H1 (cell line): Measurements from ENCODE around the gene HMCN2. TPM values are rescaled to one million over a fixed set of nuclear protein-coding genes. Genes with fewer than 3 reads are reported as not detected.

Experiments used
- CTCF ChIA-PET: fragments of 300-600 bp; sonication (Branson Sonifier 250); formaldehyde crosslinking; loops from one replicate; lab custom pipeline; 2021; ENCODE audit not compliant: partially characterized antibody; lab: Charles Lee
- POLR2A ChIA-PET: fragments of 300-600 bp; sonication (Branson Sonifier 250); formaldehyde crosslinking; loops from one replicate; lab custom pipeline; 2021; ENCODE audit warnings: inconsistent platforms; ENCODE audit not compliant: partially characterized antibody; lab: Charles Lee
- DNase-seq, 2 experiments: peaks; one replicate each; pipeline versions ENCODE4 v3.0.0 to v3.0.0-alpha.2; 2010 to 2022; ENCODE audit warnings: low spot score in 2 of 2, low read depth in 1 of 2, mixed read lengths in 1 of 2
- FAIRE-seq: peaks from 2 replicates; lab custom pipeline; 2011; peaks lifted over from hg19 to GRCh38; lab: Jason Lieb, UNC
- H2AFZ ChIP-seq: 2 replicates; pipeline ENCODE4 v1.8.1; 2012; ENCODE audit warnings: low read length, inconsistent platforms
- H2AK5ac ChIP-seq: 2 replicates; pipeline ENCODE4 v1.6.1; 2013; ENCODE audit warnings: low read depth, low read length
- H2BK120ac ChIP-seq: replicated peaks from 2 replicates; pipeline ENCODE3; 2013; ENCODE audit warnings: low read depth, low read length, inconsistent platforms
- H2BK12ac ChIP-seq: 2 replicates; pipeline ENCODE4 v1.6.1; 2013; ENCODE audit warnings: low read depth, low read length
- H2BK15ac ChIP-seq: 2 replicates; pipeline ENCODE4 v1.6.1; 2013; ENCODE audit warnings: low read length
- H2BK20ac ChIP-seq: 2 replicates; pipeline ENCODE4 v1.6.1; 2013; ENCODE audit warnings: low read length
- H2BK5ac ChIP-seq: 2 replicates; pipeline ENCODE4 v1.6.1; 2013; ENCODE audit warnings: low read depth, low read length
- H3K14ac ChIP-seq: 2 replicates; pipeline ENCODE4 v1.6.1; 2013; ENCODE audit warnings: inconsistent platforms; ENCODE audit not compliant: insufficient read length
- H3K18ac ChIP-seq: 2 replicates; pipeline ENCODE4 v1.6.1; 2013; ENCODE audit warnings: low read length; ENCODE audit errors: extremely low read depth
- H3K23ac ChIP-seq: 2 replicates; pipeline ENCODE4 v1.6.1; 2013; ENCODE audit warnings: inconsistent platforms; ENCODE audit not compliant: insufficient read length
- H3K23me2 ChIP-seq: 2 replicates; pipeline ENCODE4 v1.6.1; 2013; ENCODE audit warnings: low read depth, low read length
- H3K27ac ChIP-seq: 2 replicates; pipeline ENCODE4 v1.6.1; 2011; ENCODE audit warnings: low read depth, low read length, inconsistent platforms
- H3K27me3 ChIP-seq, 4 experiments: replicated peaks in 1 of 4; 1 replicate in 1 of 4; 2 replicates in 3 of 4; pipeline versions ENCODE4 v1.6.1 to v1.8.1; 2011 to 2013; ENCODE audit warnings: low read length in 3 of 4, mild to moderate bottlenecking in 3 of 4, inconsistent platforms in 2 of 4, mixed read lengths in 2 of 4, moderate library complexity in 1 of 4; ENCODE audit not compliant: control insufficient read depth in 3 of 4, insufficient read depth in 3 of 4; ENCODE audit errors: extremely low read depth in 1 of 4
- H3K36me3 ChIP-seq, 4 experiments: 2 replicates each; pipeline versions ENCODE4 v1.6.1 to v1.8.1; 2011 to 2013; ENCODE audit warnings: mild to moderate bottlenecking in 4 of 4, low read length in 3 of 4, moderate library complexity in 2 of 4, control low read depth in 1 of 4, inconsistent platforms in 1 of 4; ENCODE audit not compliant: insufficient read depth in 4 of 4, control insufficient read depth in 2 of 4
- H3K4ac ChIP-seq: replicated peaks from 2 replicates; pipeline ENCODE3; 2013; ENCODE audit warnings: low read length, low read depth, mixed read lengths, inconsistent platforms; ENCODE audit not compliant: insufficient read length
- H3K4me1 ChIP-seq, 4 experiments: replicated peaks in 1 of 4; 1 replicate in 1 of 4; 2 replicates in 3 of 4; pipeline versions ENCODE4 v1.6.1 to v1.8.1; 2011 to 2013; ENCODE audit warnings: low read length in 3 of 4, inconsistent platforms in 2 of 4, mixed read lengths in 1 of 4; ENCODE audit not compliant: insufficient read depth in 4 of 4, control insufficient read depth in 3 of 4
- H3K4me2 ChIP-seq, 2 experiments: 2 replicates each; pipeline versions ENCODE4 v1.6.1 to v1.8.1; 2011 to 2013; ENCODE audit warnings: low read depth in 2 of 2, low read length in 2 of 2, control low read depth in 1 of 2, inconsistent platforms in 1 of 2, mild to moderate bottlenecking in 1 of 2; ENCODE audit not compliant: insufficient read depth in 1 of 2
- H3K4me3 ChIP-seq, 4 experiments: fragments of 200-600, 300-600 bp in 1 of 4; sonication (generic), shearing (Covaris generic), sonication (Bioruptor Twin) in 1 of 4; 2 replicates each; pipeline versions ENCODE4 v1.5.1 to v1.8.1; 2011 to 2016; ENCODE audit warnings: low read length in 4 of 4, low read depth in 3 of 4, control low read depth in 2 of 4, inconsistent platforms in 2 of 4, mild to moderate bottlenecking in 2 of 4, mixed read lengths in 1 of 4, moderate library complexity in 1 of 4; ENCODE audit not compliant: insufficient read depth in 2 of 4; ENCODE audit errors: extremely low read depth in 1 of 4
- H3K56ac ChIP-seq: replicated peaks from 2 replicates; pipeline ENCODE3; 2013; ENCODE audit warnings: low read depth, mild to moderate bottlenecking, mixed read lengths, low read length, inconsistent platforms; ENCODE audit not compliant: insufficient read length
- H3K79me1 ChIP-seq: 2 replicates; pipeline ENCODE4 v1.6.1; 2013; ENCODE audit warnings: low read depth, low read length, control low read depth
- H3K79me2 ChIP-seq, 2 experiments: 2 replicates each; pipeline versions ENCODE4 v1.6.1 to v1.8.1; 2012 to 2013; ENCODE audit warnings: low read length in 2 of 2, mild to moderate bottlenecking in 2 of 2, inconsistent platforms in 1 of 2; ENCODE audit not compliant: insufficient read depth in 2 of 2, control insufficient read depth in 1 of 2
- H3K9ac ChIP-seq, 4 experiments: replicated peaks in 1 of 4; 1 replicate in 1 of 4; 2 replicates in 3 of 4; pipeline versions ENCODE4 v1.6.1 to v1.8.1; 2011 to 2013; ENCODE audit warnings: low read depth in 3 of 4, low read length in 3 of 4, control low read depth in 2 of 4, mild to moderate bottlenecking in 2 of 4, moderate library complexity in 2 of 4, inconsistent platforms in 1 of 4; ENCODE audit errors: extremely low read depth in 1 of 4
- H3K9me3 ChIP-seq, 2 experiments: 2 replicates each; pipeline versions ENCODE4 v1.6.1 to v1.8.1; 2012 to 2013; ENCODE audit warnings: mild to moderate bottlenecking in 2 of 2, moderate library complexity in 2 of 2, control low read depth in 1 of 2, inconsistent platforms in 1 of 2, low read depth in 1 of 2, low read length in 1 of 2, mixed read lengths in 1 of 2; ENCODE audit not compliant: insufficient read depth in 2 of 2
- H4K20me1 ChIP-seq, 2 experiments: replicated peaks in 1 of 2; 2 replicates each; pipeline versions ENCODE3 to v1.8.1; 2011 to 2013; ENCODE audit warnings: inconsistent platforms in 2 of 2, low read length in 2 of 2, mild to moderate bottlenecking in 1 of 2; ENCODE audit not compliant: insufficient read depth in 2 of 2, control insufficient read depth in 1 of 2
- H4K5ac ChIP-seq: 2 replicates; pipeline ENCODE4 v1.6.1; 2013; ENCODE audit warnings: low read length, low read depth, mixed read lengths, inconsistent platforms; ENCODE audit not compliant: insufficient read length
- H4K8ac ChIP-seq: 2 replicates; pipeline ENCODE4 v1.8.0; 2013; ENCODE audit warnings: mild to moderate bottlenecking, moderate library complexity, low read length, inconsistent platforms; ENCODE audit not compliant: insufficient read depth; ENCODE audit errors: extremely low read depth
- H4K91ac ChIP-seq: replicated peaks from 2 replicates; pipeline ENCODE3; 2013; ENCODE audit warnings: low read length, mixed read lengths, inconsistent platforms; ENCODE audit not compliant: insufficient read length
- KDM4A ChIP-seq: IDR thresholded peaks from one replicate; pipeline ENCODE4 v1.7.1; 2012; ENCODE audit warnings: low read depth, mild to moderate bottlenecking, moderate library complexity, low read length, inconsistent platforms; ENCODE audit not compliant: severe bottlenecking
- NANOG ChIP-seq: IDR thresholded peaks from 2 replicates; pipeline ENCODE4 v1.6.1; 2011; ENCODE audit warnings: low read length, low read depth, mild to moderate bottlenecking, inconsistent platforms; ENCODE audit not compliant: insufficient read depth, poor library complexity, severe bottlenecking
- RFX5 ChIP-seq: IDR thresholded peaks from 2 replicates; pipeline ENCODE4 v1.6.1; 2011; ENCODE audit warnings: low read depth, low read length, improper control_type of control experiment, borderline replicate concordance
- WGBS, 2 experiments: shearing (Covaris generic) in 1 of 2; methylation state at CpG; one replicate each; pipeline versions ENCODE4 v1.1.6 to v1.1.7; 2013 to 2015; ENCODE audit warnings: low lambda C conversion rate in 2 of 2, mixed read lengths in 2 of 2, inconsistent platforms in 1 of 2, low coverage in 1 of 2, missing lambda C conversion rate in 1 of 2; ENCODE audit not compliant: insufficient replicate concordance in 2 of 2, insufficient coverage in 1 of 2, insufficient read length in 1 of 2; ENCODE audit errors: extremely low coverage in 1 of 2, missing lambda C conversion rate in 1 of 2; 5-methylcytosine and 5-hydroxymethylcytosine counted together
- polyA plus RNA-seq, 7 experiments: library from polyadenylated mRNA; depleted of rRNA in 3 of 7; stranded (reverse) in 5 of 7; unstranded in 2 of 7; fragments of >200 nt in 5 of 7; fragments of 200-250 nt in 2 of 7; gene quantifications; 1 replicate in 5 of 7; 2 replicates in 1 of 7; 4 replicates in 1 of 7; pipeline versions ENCODE4 v1.2.1 to v1.2.3, GENCODE V29; 2011 to 2013; ENCODE audit warnings: missing spikeins in 2 of 7, mixed read lengths in 2 of 7
- total RNA-seq: library from RNA; stranded (reverse); fragmentation: NEBNext Ultra II Directional; extraction: Animal tissue kit (Norgen Biotek cat#: 25700); gene quantifications from 2 replicates; pipeline ENCODE4 v1.2.1, GENCODE V29; 2021

The HMCN2 gene
- total and polyA plus RNA-seq, 2 of the 8 experiments (the other 6 are each of a cell fraction or from before 2014, with no cell fraction given), result 5.0 to 9.1 TPM

GRCh38 chr9:130458804-130459067, 193.2 kb downstream of the HMCN2 start:
- no peaks in the 10 kb centered on the region; a peak in 1 of 7 replicates for H3K4me1 ChIP-seq
- no peak overlapping the region for H3K4me2 ChIP-seq
- peaks cover 0 to 14% (median 0%) of the 10 kb centered on the region in 4 experiments; a peak in 4 of 8 replicates for H3K36me3 ChIP-seq
- H3K14ac ChIP-seq, result no peak overlapping the region
- H3K18ac ChIP-seq, result no peak overlapping the region
- H3K4ac ChIP-seq, result no peak overlapping the region
- no peak overlapping the region for H2BK120ac ChIP-seq
- H3K23ac ChIP-seq, result no peak overlapping the region
- H3K79me1 ChIP-seq, result no peaks in the 10 kb centered on the region
- no peak overlapping the region for H2BK20ac ChIP-seq
- H2AK5ac ChIP-seq, result no peak overlapping the region
- no peak overlapping the region for H3K9ac ChIP-seq
- H4K8ac ChIP-seq, result no peak overlapping the region
- CTCF ChIA-PET, result interaction anchor here (0.6 to 11.9 kb wide), 5 partner anchors 19 to 248 kb away, joined by 3 to 136 read pairs (median 4); partner anchors contain the start of gene EXOSC2
- no peak overlapping the region for H2AFZ ChIP-seq
- no peak overlapping the region for H3K27ac ChIP-seq
- 76% methylated on average over 5 of the region's 5 CpGs; no CpG with 5 or more reads in 1 of the 2 experiments for WGBS, 2 experiments
- no peaks in the 10 kb centered on the region for H3K79me2 ChIP-seq
- H4K20me1 ChIP-seq, result peaks cover 0 to 6% of the 10 kb centered on the region in 2 experiments
- no peak overlapping the region for H2BK12ac ChIP-seq
- H3K9me3 ChIP-seq, result no peaks in the 10 kb centered on the region
- no peak overlapping the region for H3K4me3 ChIP-seq
- no peak overlapping the region for H4K5ac ChIP-seq
- DNase-seq, result no peak
- peaks cover 8% of the 10 kb centered on the region; the same call in 1 of the 2 replicates for H3K23me2 ChIP-seq
- no peak overlapping the region for H2BK5ac ChIP-seq
- no peak for FAIRE-seq
- no peaks in the 10 kb centered on the region for H3K27me3 ChIP-seq
- H4K91ac ChIP-seq, result no peak overlapping the region
- H2BK15ac ChIP-seq, result no peak overlapping the region
- no peak overlapping the region for H3K56ac ChIP-seq
- POLR2A ChIA-PET, result interaction anchor here (3.5 kb wide), 1 partner anchor 11 kb away, joined by 10 read pairs; no protein-coding TSS in a partner anchor
- TF ChIP-seq KDM4A, result no peak
- TF ChIP-seq NANOG, result no peak
- no peak for TF ChIP-seq RFX5
